IMR-90 (cell line): Measurements from ENCODE around the gene HECW1. TPM values are rescaled to one million over a fixed set of nuclear protein-coding genes. Genes with fewer than 3 reads are reported as not detected.

Experiments
- ATAC-seq: fragments of 200-7000 bp; cut with Tn5 transposase; 2 replicates; pipeline ENCODE4 v1.9.1; 2020; ENCODE audit warnings: low read depth, mild to moderate bottlenecking, moderate library complexity
- BruUV-seq: library from RNA; stranded (reverse); fragments of 400-500 nt; replicated peaks from 2 replicates; lab custom pipeline; 2021; lab: Mats Ljungman, UMichigan
- CTCF ChIA-PET: fragments of 300-600 bp; formaldehyde crosslinking; extraction: SDS; loops from one replicate; lab custom pipeline; 2021; ENCODE audit warnings: antibody characterized with exemption; lab: Yijun Ruan, JAX
- POLR2A ChIA-PET: fragments of 300-600 bp; sonication (Branson Sonifier 250); formaldehyde crosslinking; loops from one replicate; lab custom pipeline; 2022; ENCODE audit warnings: antibody characterized with exemption; ENCODE audit not compliant: unreplicated experiment; lab: Charles Lee
- DNase-seq: peaks from one replicate; pipeline ENCODE4 v3.0.0; 2013
- H2AFZ ChIP-seq: replicated peaks from 2 replicates; pipeline ENCODE3; 2013; ENCODE audit warnings: low read length, mild to moderate bottlenecking; ENCODE audit not compliant: poor library complexity
- H2AK5ac ChIP-seq: 2 replicates; pipeline ENCODE4 v1.6.1; 2013; ENCODE audit warnings: low read depth, low read length, inconsistent platforms
- H2AK9ac ChIP-seq: replicated peaks from 2 replicates; pipeline ENCODE3; 2013; ENCODE audit warnings: mild to moderate bottlenecking, low read depth, low read length, moderate library complexity; ENCODE audit not compliant: poor library complexity
- H2BK120ac ChIP-seq: 2 replicates; pipeline ENCODE4 v1.6.1; 2013; ENCODE audit warnings: low read depth, low read length, inconsistent platforms
- H2BK15ac ChIP-seq: 3 replicates; pipeline ENCODE4 v1.6.1; 2013; ENCODE audit warnings: low read depth, low read length, inconsistent platforms
- H2BK20ac ChIP-seq: 2 replicates; pipeline ENCODE4 v1.6.1; 2013; ENCODE audit warnings: low read depth, mild to moderate bottlenecking, inconsistent platforms, low read length, moderate library complexity
- H2BK5ac ChIP-seq: 2 replicates; pipeline ENCODE4 v1.6.1; 2013; ENCODE audit warnings: mild to moderate bottlenecking, low read depth, low read length, inconsistent platforms; ENCODE audit not compliant: poor library complexity, severe bottlenecking
- H3K14ac ChIP-seq: replicated peaks from 2 replicates; pipeline ENCODE4 v1.6.1; 2013; ENCODE audit warnings: low read depth, low read length, inconsistent platforms
- H3K18ac ChIP-seq: 2 replicates; pipeline ENCODE4 v1.6.1; 2013; ENCODE audit warnings: low read depth, low read length, control low read depth
- H3K23ac ChIP-seq: 2 replicates; pipeline ENCODE4 v1.6.1; 2013; ENCODE audit warnings: low read depth, low read length, inconsistent platforms
- H3K27ac ChIP-seq: 2 replicates; pipeline ENCODE4 v1.5.1; 2013; ENCODE audit warnings: mild to moderate bottlenecking, control low read depth, low read length; ENCODE audit not compliant: insufficient read depth
- H3K27me3 ChIP-seq: 2 replicates; pipeline ENCODE4 v1.6.1; 2013; ENCODE audit warnings: low read length; ENCODE audit not compliant: control insufficient read depth, insufficient read depth
- H3K36me3 ChIP-seq: 2 replicates; pipeline ENCODE4 v1.6.1; 2013; ENCODE audit warnings: low read length, mixed read lengths; ENCODE audit not compliant: control insufficient read depth, insufficient read depth
- H3K4ac ChIP-seq: 2 replicates; pipeline ENCODE4 v1.6.1; 2013; ENCODE audit warnings: low read depth, low read length, inconsistent platforms
- H3K4me1 ChIP-seq: 2 replicates; pipeline ENCODE4 v1.6.1; 2013; ENCODE audit warnings: low read length, mixed read lengths; ENCODE audit not compliant: control insufficient read depth, insufficient read depth
- H3K4me2 ChIP-seq: 2 replicates; pipeline ENCODE4 v1.6.1; 2013; ENCODE audit warnings: low read depth, mild to moderate bottlenecking, control low read depth, low read length, moderate library complexity
- H3K4me3 ChIP-seq: 2 replicates; pipeline ENCODE4 v1.5.1; 2013; ENCODE audit warnings: low read depth, mild to moderate bottlenecking, control low read depth, low read length, moderate library complexity; ENCODE audit not compliant: insufficient read depth
- H3K56ac ChIP-seq: 2 replicates; pipeline ENCODE4 v1.6.1; 2013; ENCODE audit warnings: low read length, inconsistent platforms; ENCODE audit not compliant: insufficient read depth; ENCODE audit errors: extremely low read depth
- H3K79me1 ChIP-seq, 2 experiments: 2 replicates each; pipeline ENCODE4 v1.6.1; 2013; ENCODE audit warnings: low read length in 2 of 2, inconsistent platforms in 1 of 2, low read depth in 1 of 2
- H3K9ac ChIP-seq: 2 replicates; pipeline ENCODE4 v1.6.1; 2013; ENCODE audit warnings: low read depth, low read length, control low read depth
- H3K9me1 ChIP-seq: 2 replicates; pipeline ENCODE4 v1.6.1; 2013; ENCODE audit warnings: low read length, inconsistent platforms; ENCODE audit not compliant: insufficient read depth
- H3K9me3 ChIP-seq: 2 replicates; pipeline ENCODE4 v1.6.1; 2013; ENCODE audit warnings: low read length; ENCODE audit not compliant: control insufficient read depth, insufficient read depth
- H4K20me1 ChIP-seq: 2 replicates; pipeline ENCODE4 v1.6.1; 2013; ENCODE audit warnings: low read length, inconsistent platforms; ENCODE audit not compliant: insufficient read depth
- H4K5ac ChIP-seq: 2 replicates; pipeline ENCODE4 v1.6.1; 2013; ENCODE audit warnings: mild to moderate bottlenecking, low read depth, low read length, control low read depth
- H4K8ac ChIP-seq, 2 experiments: 2 replicates each; pipeline ENCODE4 v1.6.1; 2013; ENCODE audit warnings: low read depth in 2 of 2, low read length in 2 of 2, control low read depth in 1 of 2, inconsistent platforms in 1 of 2
- H4K91ac ChIP-seq: 2 replicates; pipeline ENCODE4 v1.6.1; 2013; ENCODE audit warnings: low read depth, low read length, inconsistent platforms; ENCODE audit not compliant: insufficient read depth
- BHLHE40 ChIP-seq: fragments of 150-350 bp; IDR thresholded peaks from 2 replicates; pipeline ENCODE4 v1.6.1; 2016; ENCODE audit warnings: mild to moderate bottlenecking, low read depth, low read length
- CEBPB ChIP-seq: IDR thresholded peaks from 2 replicates; pipeline ENCODE4 v1.6.1; 2012; ENCODE audit warnings: low read depth, low read length, improper control_type of control experiment
- CHD1 ChIP-seq: IDR thresholded peaks from 2 replicates; pipeline ENCODE4 v1.6.1; 2012; ENCODE audit warnings: low read depth, low read length, improper control_type of control experiment
- CTCF ChIP-seq: conservative IDR thresholded peaks from 2 replicates; pipeline ENCODE4 v1.5.1; 2012; ENCODE audit warnings: mild to moderate bottlenecking, low read depth, low read length, improper control_type of control experiment
- ELK1 ChIP-seq: fragments of 150-350 bp; IDR thresholded peaks from 2 replicates; pipeline ENCODE4 v1.6.1; 2016; ENCODE audit warnings: low read depth, mild to moderate bottlenecking, low read length, moderate library complexity, borderline replicate concordance
- FOS ChIP-seq: fragments of 150-350 bp; IDR thresholded peaks from 2 replicates; pipeline ENCODE4 v1.6.1; 2016; ENCODE audit warnings: low read depth, low read length
- MAFK ChIP-seq: IDR thresholded peaks from 2 replicates; pipeline ENCODE4 v1.6.1; 2012; ENCODE audit warnings: low read depth, low read length, improper control_type of control experiment
- MAZ ChIP-seq: IDR thresholded peaks from 2 replicates; pipeline ENCODE4 v1.6.1; 2012; ENCODE audit warnings: low read depth, mild to moderate bottlenecking, low read length, improper control_type of control experiment, moderate library complexity, borderline replicate concordance
- MXI1 ChIP-seq: IDR thresholded peaks from 2 replicates; pipeline ENCODE4 v1.6.1; 2012; ENCODE audit warnings: low read depth, mild to moderate bottlenecking, low read length, moderate library complexity, borderline replicate concordance
- NFE2L2 ChIP-seq: fragments of 150-350 bp; IDR thresholded peaks from 2 replicates; pipeline ENCODE4 v1.6.1; 2016; ENCODE audit warnings: low read depth, mild to moderate bottlenecking, low read length
- POLR2A ChIP-seq: IDR thresholded peaks from 2 replicates; pipeline ENCODE4 v1.6.1; 2012; ENCODE audit warnings: mild to moderate bottlenecking, low read depth, low read length
- RAD21 ChIP-seq: IDR thresholded peaks from 2 replicates; pipeline ENCODE4 v1.6.1; 2012; ENCODE audit warnings: low read length, improper control_type of control experiment
- RCOR1 ChIP-seq: IDR thresholded peaks from 2 replicates; pipeline ENCODE4 v1.6.1; 2012; ENCODE audit warnings: mild to moderate bottlenecking, low read length, improper control_type of control experiment; ENCODE audit not compliant: insufficient replicate concordance
- RFX5 ChIP-seq: IDR thresholded peaks from 2 replicates; pipeline ENCODE4 v1.8.0; 2012; ENCODE audit warnings: low read depth, mild to moderate bottlenecking, low read length, moderate library complexity
- SMC3 ChIP-seq: fragments of 150-350 bp; IDR thresholded peaks from 2 replicates; pipeline ENCODE4 v1.6.1; 2016; ENCODE audit warnings: low read depth, mild to moderate bottlenecking, antibody characterized with exemption, low read length, moderate library complexity
- USF2 ChIP-seq: fragments of 150-350 bp; IDR thresholded peaks from 2 replicates; pipeline ENCODE4 v1.6.1; 2017; ENCODE audit warnings: mild to moderate bottlenecking, antibody characterized with exemption, low read length, low read depth
- WGBS, 2 experiments: methylation state at CpG; one replicate each; pipeline versions ENCODE4 v1.1.5 to v1.1.7; 2013; ENCODE audit warnings: missing lambda C conversion rate in 2 of 2; ENCODE audit not compliant: insufficient read length in 1 of 2; ENCODE audit errors: extremely low coverage in 2 of 2; 5-methylcytosine and 5-hydroxymethylcytosine counted together
- dilution Hi-C: fragments of 300-500 bp; cut with HindIII; formaldehyde crosslinking; loops from one replicate; pipeline ENCODE4 v1.14.3; 2018; ENCODE audit warnings: low sequenced_read_pairs; ENCODE audit not compliant: unreplicated experiment
- in situ Hi-C: fragments of 300-500 bp; cut with MboI; formaldehyde crosslinking; loops from 3 replicates; pipeline ENCODE4 v1.14.3; 2019; ENCODE audit warnings: low sequenced_read_pairs, inconsistent platforms, mixed read lengths
- intact Hi-C: fragments of 100-400 bp; cut with micrococcal nuclease; formaldehyde crosslinking; loops from 2 replicates; pipeline ENCODE4 v1.10.0; 2022
- polyA plus RNA-seq, 3 experiments: library from polyadenylated mRNA; depleted of rRNA; stranded (reverse); fragments of >200 nt; gene quantifications; 2 replicates each; pipeline ENCODE4 v1.2.3, GENCODE V29; 2012; ENCODE audit warnings: low replicate concordance in 1 of 3
- total RNA-seq: library from RNA; depleted of rRNA; stranded (reverse); fragments of >200 nt; gene quantifications from 2 replicates; pipeline ENCODE4 v1.2.3, GENCODE V29; 2012

HECW1 gene
- total and polyA plus RNA-seq, 2 of the 4 experiments (the other 2 are of a cell fraction): 0.56 to 1.3 TPM

GRCh38 chr7:43560742-43561330 lies 448.4 kb downstream of the HECW1 start:
- ChIA-PET CTCF (no interaction called here), POLR2A (no interaction called here)
- in situ Hi-C loops: no loop called here
- Histone ChIP-seq H3K9me1 (no peaks in the 10 kb centered on the region), H2AK9ac (no peak overlapping the region), H3K4ac (no peak overlapping the region), H3K79me1 (no peaks in the 10 kb centered on the region), H3K4me2 (no peak overlapping the region), H3K4me1 (peaks cover 1% of the 10 kb centered on the region; the same call in 1 of the 2 replicates), H2AFZ (no peak overlapping the region), H4K20me1 (no peaks in the 10 kb centered on the region), H3K36me3 (no peaks in the 10 kb centered on the region), H3K9ac (no peak overlapping the region), H2BK5ac (no peak overlapping the region), H4K5ac (no peak overlapping the region), H4K8ac (no peak overlapping the region), H3K23ac (no peak overlapping the region), H3K18ac (no peak overlapping the region), H2BK120ac (no peak overlapping the region), H4K91ac (no peak overlapping the region), H3K27me3 (peaks cover 15% of the 10 kb centered on the region), H2BK15ac (no peak overlapping the region), H3K9me3 (no peaks in the 10 kb centered on the region), H3K27ac (no peak overlapping the region), H2BK20ac (no peak overlapping the region), H3K4me3 (no peak overlapping the region), H3K14ac (no peak overlapping the region), H2AK5ac (no peak overlapping the region), H3K56ac (no peak overlapping the region)
- ATAC-seq (no peak), DNase-seq (no peak)
- TF ChIP-seq MAFK: no peak
- no peak for TF ChIP-seq BHLHE40
- no peak for TF ChIP-seq CHD1
- TF ChIP-seq SMC3: no peak
- TF ChIP-seq RAD21: no peak
- TF ChIP-seq ELK1: no peak
- TF ChIP-seq POLR2A: no peak
- no peak for TF ChIP-seq NFE2L2
- TF ChIP-seq MXI1: no peak
- no peak for TF ChIP-seq CEBPB
- TF ChIP-seq USF2: no peak
- no peak for TF ChIP-seq RCOR1
- no peak for TF ChIP-seq CTCF
- TF ChIP-seq FOS: no peak
- TF ChIP-seq RFX5: no peak
- no peak for TF ChIP-seq MAZ
- intact Hi-C loops: no loop called here
- BruUV-seq: no TSS peak
- dilution Hi-C loops: no loop called here
- 100% methylated on average over 1 of the region's 7 CpGs; no CpG with 5 or more reads in 1 of the 2 experiments for WGBS, 2 experiments
